GM20000 (cell line): ENCODE measurements around the gene MRPL36.
"Not testable (repeated sequence)": the region's sequence is repeated elsewhere in the genome, so short reads cannot be mapped to it uniquely, and the experiment has no call there.

Source experiments
- DNase-seq: peaks from one replicate; pipeline ENCODE4 v3.0.0; 2012; ENCODE audit warnings: low spot score
- TF ChIP-seq, protein P1 (sequence below): IDR thresholded peaks from 2 replicates; pipeline ENCODE4 v1.5.1; 2012; ENCODE audit warnings: mild to moderate bottlenecking, control low read depth; ENCODE audit errors: extremely low read depth, missing control alignments

The MRPL36 gene

DNA sequence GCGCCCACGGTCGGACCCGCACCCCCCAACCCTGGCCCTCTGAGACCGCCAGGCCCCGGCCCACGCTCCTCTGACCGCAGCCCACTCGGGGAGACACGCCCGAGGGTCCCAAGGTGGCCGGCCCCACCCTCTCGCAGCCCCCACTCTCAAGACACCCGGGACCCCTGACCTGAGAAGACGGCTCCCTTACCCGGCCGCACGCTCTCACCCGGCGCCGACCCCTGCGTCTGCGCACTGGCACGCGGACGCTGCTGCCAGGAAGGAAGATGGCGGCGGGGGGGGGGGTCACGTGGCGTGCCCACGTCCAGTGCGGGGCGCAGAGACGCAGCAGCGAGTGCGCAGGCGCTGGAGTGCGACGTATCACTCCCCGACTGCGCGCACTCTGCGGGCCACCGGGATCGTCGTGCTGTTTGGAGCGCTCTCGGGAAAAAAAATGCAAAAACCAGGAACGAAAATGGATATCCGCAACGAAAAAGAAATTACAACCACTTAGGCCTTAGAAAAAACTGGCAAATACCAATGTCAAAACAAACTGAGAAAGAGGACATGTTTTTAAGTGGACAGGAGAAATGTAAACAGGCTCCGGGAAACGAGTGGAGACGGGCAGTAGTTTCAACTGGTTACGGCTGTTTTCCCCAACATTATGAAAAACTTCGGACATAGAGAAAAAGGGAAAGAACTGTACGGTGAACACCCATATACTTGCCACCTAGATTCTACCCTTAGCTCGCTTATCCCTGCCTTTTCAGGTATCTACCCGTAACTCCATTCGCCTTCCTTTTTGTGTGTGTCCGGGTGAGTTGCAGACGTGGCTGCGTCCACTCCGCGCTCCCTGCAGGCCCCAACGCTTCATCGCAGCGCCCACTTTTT lies at the start of gene MRPL36:
MRPL36 (minus strand) TSS at position 236 of the 870 bp plus-strand sequence. CDS start 902 bp downstream, outside the sequence.
- TF ChIP-seq, protein P1, sequence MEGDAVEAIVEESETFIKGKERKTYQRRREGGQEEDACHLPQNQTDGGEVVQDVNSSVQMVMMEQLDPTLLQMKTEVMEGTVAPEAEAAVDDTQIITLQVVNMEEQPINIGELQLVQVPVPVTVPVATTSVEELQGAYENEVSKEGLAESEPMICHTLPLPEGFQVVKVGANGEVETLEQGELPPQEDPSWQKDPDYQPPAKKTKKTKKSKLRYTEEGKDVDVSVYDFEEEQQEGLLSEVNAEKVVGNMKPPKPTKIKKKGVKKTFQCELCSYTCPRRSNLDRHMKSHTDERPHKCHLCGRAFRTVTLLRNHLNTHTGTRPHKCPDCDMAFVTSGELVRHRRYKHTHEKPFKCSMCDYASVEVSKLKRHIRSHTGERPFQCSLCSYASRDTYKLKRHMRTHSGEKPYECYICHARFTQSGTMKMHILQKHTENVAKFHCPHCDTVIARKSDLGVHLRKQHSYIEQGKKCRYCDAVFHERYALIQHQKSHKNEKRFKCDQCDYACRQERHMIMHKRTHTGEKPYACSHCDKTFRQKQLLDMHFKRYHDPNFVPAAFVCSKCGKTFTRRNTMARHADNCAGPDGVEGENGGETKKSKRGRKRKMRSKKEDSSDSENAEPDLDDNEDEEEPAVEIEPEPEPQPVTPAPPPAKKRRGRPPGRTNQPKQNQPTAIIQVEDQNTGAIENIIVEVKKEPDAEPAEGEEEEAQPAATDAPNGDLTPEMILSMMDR: no peak
- DNase-seq: peak; percentile 98

DNA sequence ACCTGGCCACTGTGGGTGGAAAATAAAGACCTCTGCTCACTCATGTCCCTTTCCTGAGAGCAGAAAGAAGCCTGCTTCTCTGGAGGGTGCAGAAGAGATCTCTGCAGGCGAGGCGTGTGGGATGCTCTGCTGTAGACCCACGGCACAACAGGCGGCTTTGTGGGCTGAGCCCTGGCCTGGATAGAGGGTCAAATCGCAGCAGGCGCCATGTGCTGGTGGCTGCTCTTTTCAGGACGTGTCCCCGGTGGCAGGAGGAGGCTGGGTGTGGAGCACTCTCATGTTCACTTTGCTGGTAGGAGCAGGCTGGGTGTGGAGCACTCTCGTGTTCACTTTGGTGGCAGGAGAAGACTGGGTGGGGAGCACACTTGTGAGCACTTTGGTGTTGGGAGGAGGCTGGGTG lies 48.0 kb upstream of the MRPL36 start:
- TF ChIP-seq, protein P1: no peak
- DNase-seq: no peak

DNA sequence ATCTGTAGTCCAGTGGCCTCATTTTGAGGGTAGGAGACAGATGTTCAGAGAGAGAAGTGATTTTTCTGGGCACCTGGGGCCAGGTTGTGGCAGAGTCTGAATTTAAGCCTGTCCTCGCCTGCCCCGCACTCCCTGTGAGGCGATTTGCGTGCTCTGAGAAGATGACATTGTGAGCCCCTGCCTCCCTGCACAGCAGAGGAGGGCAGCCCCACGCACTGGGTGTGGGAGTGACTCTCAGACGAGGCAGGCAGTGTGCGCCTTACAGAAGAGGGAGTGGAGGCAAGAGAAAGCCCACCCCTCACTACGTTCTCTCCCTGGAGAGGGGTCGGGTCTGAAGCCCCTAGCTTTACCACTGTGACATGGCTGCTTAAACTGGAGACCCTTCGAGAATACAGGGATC lies 47.4 kb upstream of the MRPL36 start:
- TF ChIP-seq, protein P1: no peak
- DNase-seq: no peak

DNA sequence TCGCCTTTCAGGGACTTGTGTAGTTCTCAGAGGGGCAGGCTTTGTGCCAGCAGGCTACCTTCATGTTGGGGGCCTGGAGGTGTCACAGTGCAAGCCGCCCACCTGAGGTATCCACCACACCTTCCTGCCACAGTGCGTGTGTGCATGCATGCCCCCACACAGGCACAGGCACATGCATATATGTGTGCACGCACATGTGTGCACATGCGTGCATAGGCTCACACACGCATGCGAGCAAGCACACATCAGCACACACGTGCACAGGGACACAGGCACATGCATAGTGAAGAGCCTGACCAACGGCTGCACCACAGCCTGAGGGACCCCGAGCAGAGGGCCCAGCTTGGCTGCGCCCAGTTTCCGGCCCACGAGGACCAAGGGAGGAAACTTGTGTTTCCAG lies 46.9 kb upstream of the MRPL36 start:
- no peak for DNase-seq
- TF ChIP-seq, protein P1: no peak

DNA sequence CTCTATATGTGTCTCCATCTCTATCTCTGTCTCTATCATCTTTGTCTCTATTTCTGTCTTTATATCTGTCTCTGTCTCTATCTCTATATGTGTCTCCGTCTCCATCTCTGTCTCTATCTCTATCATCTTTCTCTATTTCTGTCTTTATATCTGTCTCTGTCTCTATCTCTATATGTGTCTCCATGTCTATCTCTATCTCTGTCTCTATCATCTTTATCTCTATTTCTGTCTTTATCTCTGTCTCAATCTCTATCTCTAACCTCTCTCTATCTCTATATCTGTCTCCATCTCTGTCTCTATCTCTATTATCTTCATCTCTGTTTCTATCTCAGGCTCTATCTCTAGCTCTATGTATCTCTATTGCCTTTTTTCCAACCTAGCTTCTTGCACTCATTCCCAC lies 46.1 kb upstream of the MRPL36 start:
- TF ChIP-seq, protein P1: no peak
- no peak for DNase-seq

DNA sequence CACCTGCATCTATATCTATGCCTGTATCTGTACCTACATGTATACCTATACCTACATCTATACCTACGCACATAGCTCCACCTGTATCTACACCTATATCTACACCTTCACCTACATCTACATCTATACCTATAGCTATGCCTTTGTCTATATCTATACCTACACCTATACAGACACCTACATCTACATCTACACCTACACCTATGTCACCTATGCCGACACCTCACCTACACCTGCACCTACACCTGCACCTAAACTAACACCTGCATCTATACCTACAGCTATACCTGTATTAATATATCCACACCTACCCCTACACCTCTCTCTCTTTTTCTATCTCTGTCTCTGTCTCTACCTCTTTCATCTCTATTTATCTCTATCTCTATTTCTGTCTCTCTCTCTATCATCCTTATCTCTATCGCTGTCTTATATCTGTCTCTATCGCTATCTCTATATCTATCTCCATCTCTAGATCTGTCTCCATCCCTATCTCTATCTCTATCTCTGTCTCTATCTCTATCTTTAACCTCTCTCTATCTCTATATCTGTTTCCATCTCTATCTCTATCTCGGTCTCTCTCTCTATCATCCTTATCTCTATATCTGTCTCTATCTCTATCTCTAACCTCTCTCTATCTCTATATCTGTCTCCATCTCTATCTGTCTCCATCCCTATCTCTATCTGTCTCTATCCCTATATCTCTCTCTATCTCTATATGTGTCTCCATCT lies 45.2 kb upstream of the MRPL36 start:
- TF ChIP-seq, protein P1: no peak
- no peak for DNase-seq

DNA sequence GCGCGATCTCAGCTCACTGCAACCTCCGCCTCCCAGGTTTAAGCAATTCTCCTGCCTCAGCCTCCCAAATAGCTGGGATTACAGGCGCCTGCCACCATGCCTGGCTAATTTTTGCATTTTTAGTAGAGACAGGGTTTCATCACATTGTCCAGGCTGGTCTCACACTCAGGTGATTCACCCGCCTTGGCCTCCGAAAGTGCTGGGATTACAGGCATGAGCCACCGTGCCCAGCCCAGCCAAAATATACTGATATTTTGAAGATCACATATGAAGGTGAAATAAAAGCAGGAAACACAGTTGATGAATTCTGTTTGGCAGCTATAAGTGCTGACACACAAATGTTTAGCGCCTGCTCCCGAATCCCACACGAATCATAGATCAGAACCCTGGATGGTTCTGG lies 44.1 kb upstream of the MRPL36 start:
- DNase-seq: not testable (repeated sequence)
